Kidney tubule cell (primary cell): Measurements from ENCODE around the gene CROCC2.

Experiments
- DNase-seq: peaks from one replicate; pipeline ENCODE4 v3.0.0-alpha.2; 2018; ENCODE audit warnings: low spot score

CROCC2 gene

GRCh38 chr2:240891492-240892340 is 14.4 kb upstream of the CROCC2 start:
- no peak for DNase-seq

DNA sequence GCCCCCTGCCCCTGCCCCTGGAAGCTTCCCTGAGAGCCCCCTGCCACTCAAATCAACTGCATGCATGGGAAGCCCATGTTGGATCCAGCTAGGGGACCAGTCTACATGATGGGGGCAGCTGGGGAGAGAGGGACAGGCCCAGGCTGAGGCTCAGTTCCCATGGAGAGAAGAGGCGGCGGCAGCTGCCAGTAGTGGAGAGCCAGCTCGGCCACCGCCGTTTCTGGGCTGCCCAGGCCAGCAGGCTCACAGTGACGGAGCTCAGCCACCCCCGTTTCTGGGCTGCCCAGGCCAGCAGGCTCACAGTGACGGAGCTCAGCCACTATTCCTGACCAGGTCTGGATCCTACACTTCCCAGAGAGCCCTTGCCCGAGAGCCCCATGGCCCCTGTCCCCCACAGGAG is 13.8 kb upstream of the CROCC2 start:
- no peak for DNase-seq

DNA sequence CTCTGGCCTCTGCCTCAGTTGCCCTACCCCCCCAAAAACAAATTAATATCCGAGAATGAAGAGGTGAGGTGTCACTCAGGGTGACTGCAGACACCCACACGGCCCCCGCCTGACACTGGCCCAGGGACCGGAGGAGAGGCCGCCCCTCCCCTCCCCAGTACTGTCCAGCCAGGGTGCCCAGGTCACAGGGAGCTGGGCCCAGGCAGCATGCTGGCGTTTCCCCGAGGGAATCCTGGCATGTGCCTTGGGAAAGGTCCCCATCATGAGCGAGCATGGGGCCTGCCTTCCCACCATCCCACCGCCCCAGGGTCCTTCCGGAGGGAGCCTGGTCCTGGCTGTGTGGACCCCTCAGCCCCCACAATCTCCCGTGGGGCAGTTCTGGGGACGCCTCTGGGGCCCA is 13.2 kb upstream of the CROCC2 start:
- no peak for DNase-seq

- peak; percentile 83 for DNase-seq
These were observed 12.7 kb upstream of the CROCC2 start for GRCh38 chr2:240893363-240893844.

DNA sequence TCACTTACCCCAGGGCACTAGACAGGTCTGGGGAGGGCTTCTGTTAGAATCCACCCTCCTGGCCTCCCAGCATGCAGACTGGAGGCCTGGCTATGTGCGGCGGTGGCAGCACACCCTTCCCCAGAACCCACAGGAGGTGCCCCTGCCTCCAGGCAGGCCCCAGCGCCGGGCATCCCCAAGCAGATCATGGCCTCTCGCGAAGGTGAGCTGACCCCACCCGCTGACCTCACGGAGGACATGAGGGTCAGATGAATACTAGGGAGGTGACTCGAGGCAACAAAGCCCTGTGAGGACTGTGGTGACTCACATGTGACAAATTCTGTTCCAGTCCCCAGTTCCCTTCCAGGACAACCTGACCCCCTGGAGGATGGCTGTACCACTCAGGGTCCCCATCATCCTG is 12.1 kb upstream of the CROCC2 start:
- peak; percentile 60 for DNase-seq

- DNase-seq, result no peak
These were observed 11.1 kb upstream of the CROCC2 start for GRCh38 chr2:240894836-240895558.

DNA sequence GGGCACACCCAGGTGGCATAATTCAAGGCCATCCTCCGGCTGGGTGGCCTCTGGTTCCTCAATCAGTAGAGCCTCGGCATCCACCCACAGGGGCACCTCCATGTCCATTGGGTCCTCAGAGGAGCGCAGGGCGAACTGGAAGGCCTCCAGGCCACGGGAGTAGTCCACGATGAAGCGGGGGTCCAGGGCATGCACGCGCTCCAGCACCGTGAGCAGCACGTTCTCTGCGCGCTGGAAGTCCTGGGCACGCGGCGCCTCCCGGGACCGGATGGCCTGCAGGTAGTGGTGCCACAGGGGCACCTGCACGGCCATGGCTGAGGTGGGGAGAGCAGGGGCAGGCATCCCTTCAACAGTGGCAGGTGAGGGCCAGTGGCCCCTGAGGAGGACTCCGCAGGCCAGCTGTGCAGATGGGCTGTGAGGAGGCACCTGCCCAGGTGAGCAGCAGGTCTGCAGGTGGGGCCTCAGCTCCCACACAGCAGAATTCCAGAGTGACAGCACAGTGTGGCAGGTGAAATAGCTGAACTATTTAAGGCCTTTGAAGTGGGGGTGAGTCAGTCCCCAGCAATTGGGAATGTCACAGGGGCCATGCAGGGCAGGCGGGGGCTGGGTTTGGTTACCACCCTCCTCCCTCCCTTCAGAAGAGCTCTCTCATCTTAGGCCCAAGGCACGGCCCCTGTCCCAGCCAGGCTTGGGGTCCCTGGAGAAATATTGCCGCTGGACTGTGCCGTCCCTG is 10.3 kb upstream of the CROCC2 start, which contains the start of gene MAB21L4:
TSS of gene MAB21L4 (minus strand) at position 501 of the 733 bp plus-strand sequence. CDS start at position 342, 159 bp downstream.
- DNase-seq, result peak; percentile 88

DNA sequence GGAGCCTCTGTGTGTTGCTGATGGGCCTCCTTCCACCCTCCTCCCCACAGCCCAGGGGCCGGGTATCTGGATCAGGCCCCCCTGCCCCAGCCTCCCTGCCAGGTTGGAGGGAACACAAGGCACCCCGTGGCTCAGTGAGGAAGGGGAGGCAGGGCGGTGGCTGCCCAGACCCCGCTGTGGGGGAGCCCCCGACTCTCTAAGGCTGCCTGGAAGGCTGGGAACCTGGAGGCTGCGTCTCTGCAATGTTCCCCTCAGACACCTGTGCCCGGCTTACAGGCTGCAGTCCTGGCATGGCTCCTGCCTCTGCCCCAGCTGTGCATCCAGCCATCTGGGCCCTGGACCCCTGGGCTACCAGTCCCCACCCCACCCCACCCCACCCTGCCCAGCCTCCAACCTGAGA is 9.7 kb upstream of the CROCC2 start:
- DNase-seq, result no peak

DNA sequence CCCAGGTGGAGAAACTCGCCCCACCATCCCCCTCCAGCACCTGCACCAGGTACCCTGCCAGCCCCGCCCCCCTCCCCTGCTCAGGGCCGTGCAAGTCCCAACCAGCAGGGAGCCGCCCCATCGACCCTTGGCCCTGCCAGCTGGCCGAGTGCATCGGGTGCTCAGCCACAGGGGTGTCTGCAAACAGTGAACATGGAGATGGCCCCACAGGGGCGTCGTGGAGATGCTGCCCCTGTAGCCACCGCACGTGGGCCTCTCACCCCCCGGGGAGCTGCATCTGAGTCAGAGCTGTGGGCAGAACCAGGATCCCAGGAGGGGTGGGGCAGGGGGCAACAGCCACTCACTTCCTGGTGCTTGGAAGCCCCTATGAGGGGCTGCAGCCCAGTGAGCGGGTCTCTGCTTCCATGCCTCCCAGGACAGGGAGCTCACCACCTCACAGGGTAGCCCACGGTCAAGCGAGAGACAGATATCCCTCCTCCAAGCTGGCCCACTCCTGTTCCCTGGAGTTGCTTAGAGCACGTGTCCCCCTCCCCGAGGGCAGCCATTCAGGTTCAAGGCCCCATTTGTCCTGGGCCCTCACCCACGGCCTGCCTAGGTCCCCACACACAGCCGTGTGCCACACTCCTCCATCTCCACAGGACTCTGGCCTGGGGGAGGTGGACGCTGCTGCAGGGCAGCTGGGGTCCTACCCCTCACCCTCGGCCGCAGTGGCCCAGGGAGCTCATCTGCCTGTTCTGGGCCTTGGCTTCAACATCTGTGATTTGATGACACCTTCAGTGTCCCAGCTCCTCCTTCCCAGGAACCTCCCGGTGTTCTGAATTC is 9.1 kb upstream of the CROCC2 start:
- peak; percentile 37 for DNase-seq

DNA sequence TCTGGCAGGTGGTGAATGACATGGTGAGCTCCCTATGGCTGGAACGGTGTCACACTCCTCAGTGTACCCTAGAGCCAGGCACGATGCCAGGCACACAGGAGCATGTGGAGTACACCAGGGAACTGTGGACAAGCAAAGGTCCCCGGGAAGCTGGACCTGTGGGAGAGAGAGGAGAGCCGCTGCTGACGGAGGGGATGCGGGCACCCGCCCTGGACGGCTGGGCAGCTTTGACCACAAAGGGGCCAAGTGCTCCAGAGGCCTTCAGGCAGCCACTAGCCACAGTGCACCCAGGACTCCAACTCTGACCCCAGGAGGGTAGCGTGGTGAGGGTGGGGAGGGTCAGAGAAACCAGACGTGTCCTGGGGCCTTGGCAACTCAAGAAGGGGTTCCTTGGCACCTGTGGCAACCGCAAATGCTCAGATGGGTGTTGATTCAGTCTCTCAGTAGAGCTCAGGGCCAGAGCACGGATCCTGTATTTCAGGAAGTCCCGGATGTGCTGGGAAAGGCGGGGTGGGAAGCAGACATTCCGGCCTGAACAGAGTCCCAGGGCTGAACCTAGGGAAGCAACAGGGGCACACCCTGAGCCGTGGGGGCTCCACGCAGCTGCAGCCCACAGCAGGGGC is 7.9 kb upstream of the CROCC2 start:
- peak; percentile 30 for DNase-seq

- DNase-seq, result no peak
These were observed 7.2 kb upstream of the CROCC2 start for GRCh38 chr2:240898731-240899467.

DNA sequence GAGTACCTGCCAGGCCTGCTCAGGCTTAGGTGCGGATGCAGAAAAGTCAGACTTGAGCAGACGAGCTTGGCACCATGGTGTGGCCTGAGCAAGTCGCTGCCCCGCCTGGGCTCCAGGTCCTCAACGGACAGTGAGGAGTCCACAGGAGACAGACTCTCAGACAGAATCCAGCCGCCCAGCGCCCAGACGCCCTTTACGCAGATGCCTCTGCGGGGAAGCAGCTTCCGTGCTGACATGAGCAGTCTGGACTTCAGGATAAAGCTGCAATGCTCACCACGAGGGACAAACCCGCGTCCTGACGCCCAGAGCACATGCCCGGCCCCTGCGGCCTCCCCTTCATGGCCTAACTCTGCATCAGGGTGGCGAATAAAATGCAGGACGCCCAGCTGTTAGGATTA is 6.7 kb upstream of the CROCC2 start:
- no peak for DNase-seq

DNA sequence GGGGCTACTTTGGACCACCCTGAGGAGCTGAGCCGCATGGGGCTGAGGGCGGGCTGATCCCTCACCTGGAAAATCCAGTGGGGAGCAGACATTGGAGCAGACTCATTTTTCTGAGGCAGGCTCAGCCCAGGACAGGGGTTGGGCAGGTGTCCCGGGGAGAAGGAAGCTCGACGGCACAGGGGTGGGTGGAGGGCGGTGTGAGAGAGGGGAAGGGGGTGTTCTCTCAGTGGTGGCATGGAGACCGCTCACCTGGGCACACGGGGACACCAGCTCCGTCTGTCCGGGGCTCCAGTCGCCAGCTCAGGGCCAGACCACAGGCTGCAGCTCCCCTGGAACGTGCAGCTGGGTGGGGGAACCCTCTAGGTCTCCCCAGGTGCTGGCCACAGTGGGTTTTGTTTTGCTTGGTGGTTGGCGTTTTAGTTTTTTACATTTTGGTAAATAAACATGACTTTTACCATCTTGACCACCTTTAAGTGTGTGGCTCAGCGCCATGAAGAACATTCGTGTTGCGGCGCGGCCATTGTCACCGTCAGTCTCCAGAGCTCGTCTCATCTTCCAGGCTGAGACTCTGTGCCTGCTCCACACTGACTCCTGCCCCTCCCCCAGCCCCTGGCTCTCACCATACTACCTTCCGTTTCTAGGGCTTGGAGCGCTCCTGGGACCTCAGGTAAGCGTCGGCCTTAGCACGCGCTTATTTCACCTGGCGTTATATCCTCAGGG is 5.8 kb upstream of the CROCC2 start:
- no peak for DNase-seq

- no peak for DNase-seq
These were observed 4.0 kb upstream of the CROCC2 start for GRCh38 chr2:240901986-240902614.

GRCh38 chr2:240902615-240903041 is 3.5 kb upstream of the CROCC2 start:
- DNase-seq, result no peak

DNA sequence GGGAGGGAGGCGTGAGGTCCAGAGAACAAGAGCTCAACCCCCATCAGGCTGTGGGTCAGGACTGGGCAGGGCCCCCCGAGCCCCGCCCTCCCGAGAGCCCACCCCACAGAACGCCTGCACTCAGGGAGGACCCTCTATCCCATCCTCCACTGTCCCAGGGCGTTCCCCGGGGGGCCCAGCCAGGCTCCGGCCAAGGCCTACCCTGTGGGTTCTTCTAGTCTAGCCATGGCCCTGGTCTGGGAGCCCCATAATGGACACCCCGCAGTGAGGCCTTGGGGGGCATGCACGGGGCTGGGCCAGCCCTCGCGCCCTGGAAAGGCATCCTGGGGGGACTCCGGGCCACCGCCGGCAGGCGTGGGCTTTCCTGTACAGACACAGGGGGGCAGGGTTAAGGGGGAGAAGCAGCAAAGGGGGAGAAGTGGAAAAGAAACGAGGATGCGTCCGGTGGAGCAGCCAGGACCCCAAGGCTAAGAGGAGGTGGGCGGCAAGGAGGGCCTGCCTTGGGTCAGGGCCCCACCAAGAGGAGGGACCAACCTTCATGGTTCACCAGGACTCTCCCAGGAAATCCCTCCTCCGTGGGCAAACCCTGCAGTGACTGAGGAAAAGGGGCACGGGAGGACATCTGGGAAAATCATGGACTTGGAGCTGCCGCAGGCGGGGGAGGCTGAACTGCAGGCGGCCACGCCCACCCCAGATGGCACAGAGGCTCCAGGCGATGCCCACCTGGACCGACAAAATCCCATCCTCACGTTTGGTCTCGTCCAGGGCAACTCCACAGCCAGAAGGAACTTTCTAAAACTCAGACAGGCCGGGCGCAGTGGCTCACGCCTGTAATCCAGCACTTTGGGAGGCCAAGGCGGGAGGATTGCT is 2.7 kb upstream of the CROCC2 start:
- no peak for DNase-seq

DNA sequence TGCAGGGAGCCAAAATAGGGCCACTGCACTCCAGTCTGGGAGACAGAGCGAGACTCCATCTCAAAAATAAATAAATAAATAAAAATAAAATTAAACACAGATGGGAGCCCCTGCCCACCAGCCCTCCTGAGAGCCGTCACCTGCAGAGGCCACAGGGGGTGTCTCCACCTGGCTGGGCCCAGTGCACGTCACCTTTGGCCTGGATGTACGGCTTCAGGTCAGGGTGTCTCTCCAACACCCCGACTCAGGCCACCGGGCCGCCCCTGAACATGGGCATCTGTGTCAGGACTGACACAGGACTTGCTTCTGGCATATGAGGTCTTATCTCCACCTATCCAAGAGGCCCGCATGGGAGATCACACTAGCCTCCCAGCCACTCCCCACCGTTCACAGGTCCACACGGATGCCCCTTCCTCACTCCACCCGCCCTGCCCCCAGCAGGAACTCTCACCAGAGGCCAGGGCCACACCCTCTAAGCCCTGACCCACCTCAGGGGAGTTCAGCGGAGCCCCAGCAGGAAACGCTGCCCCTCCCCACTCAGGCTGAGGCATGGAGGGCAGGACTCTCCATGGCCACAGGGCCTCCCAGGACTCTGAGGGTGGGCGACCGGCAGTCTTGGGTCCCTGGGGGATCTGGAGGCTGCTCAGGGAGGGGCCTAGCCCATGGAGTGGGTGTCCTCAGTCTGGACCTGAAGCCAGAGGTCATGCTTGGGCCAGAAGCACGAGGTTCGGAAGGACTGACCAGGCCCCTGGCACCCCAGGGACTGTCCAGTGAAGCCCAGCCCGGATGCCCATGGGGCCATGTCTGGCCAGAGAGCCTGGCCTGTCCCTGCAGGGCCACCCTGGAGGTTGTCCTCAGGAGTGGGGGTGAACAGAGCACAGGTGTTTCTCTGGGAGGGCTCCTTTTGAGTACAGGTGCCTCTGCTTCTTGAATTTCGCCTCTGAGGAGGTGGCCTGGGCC is 1.6 kb upstream of the CROCC2 start:
- DNase-seq, result no peak
